Neuron (in vitro differentiated cells): Measurements from ENCODE around the gene RUBCNL.
"Not testable (repeated sequence)": the region's sequence is repeated elsewhere in the genome, so short reads cannot be mapped to it uniquely, and the experiment has no call there.

Source experiments
- H2AFZ ChIP-seq: one replicate; pipeline ENCODE4 v1.6.1; 2013; ENCODE audit warnings: low read depth, mild to moderate bottlenecking, inconsistent platforms, low read length, moderate library complexity
- H3K27me3 ChIP-seq: one replicate; pipeline ENCODE4 v1.6.1; 2013; ENCODE audit warnings: low read length; ENCODE audit not compliant: insufficient read depth
- H3K36me3 ChIP-seq: one replicate; pipeline ENCODE4 v1.6.1; 2013; ENCODE audit warnings: low read length; ENCODE audit not compliant: insufficient read depth
- H3K4me1 ChIP-seq: one replicate; pipeline ENCODE4 v1.6.1; 2013; ENCODE audit warnings: low read length; ENCODE audit not compliant: insufficient read depth
- H3K4me3 ChIP-seq: 2 replicates; pipeline ENCODE4 v1.5.1; 2013; ENCODE audit warnings: mild to moderate bottlenecking, low read length, moderate library complexity
- H3K9me3 ChIP-seq: one replicate; pipeline ENCODE4 v1.6.1; 2013; ENCODE audit warnings: low read length

RUBCNL gene

GRCh38 chr13:46388308-46388707 is 1.3 kb upstream of the RUBCNL start:
- Histone ChIP-seq H3K4me1 (peaks cover 19% of the 10 kb centered on the region), H3K27me3 (peaks cover 49% of the 10 kb centered on the region), H3K9me3 (no peaks in the 10 kb centered on the region), H3K36me3 (no peaks in the 10 kb centered on the region), H2AFZ (no peak overlapping the region), H3K4me3 (no peak overlapping the region)

- Histone ChIP-seq H3K27me3 (peaks cover 49% of the 10 kb centered on the region), H3K4me1 (peaks cover 19% of the 10 kb centered on the region)
Observed at GRCh38 chr13:46386392-46387063, 524 bp downstream of the RUBCNL start.

DNA sequence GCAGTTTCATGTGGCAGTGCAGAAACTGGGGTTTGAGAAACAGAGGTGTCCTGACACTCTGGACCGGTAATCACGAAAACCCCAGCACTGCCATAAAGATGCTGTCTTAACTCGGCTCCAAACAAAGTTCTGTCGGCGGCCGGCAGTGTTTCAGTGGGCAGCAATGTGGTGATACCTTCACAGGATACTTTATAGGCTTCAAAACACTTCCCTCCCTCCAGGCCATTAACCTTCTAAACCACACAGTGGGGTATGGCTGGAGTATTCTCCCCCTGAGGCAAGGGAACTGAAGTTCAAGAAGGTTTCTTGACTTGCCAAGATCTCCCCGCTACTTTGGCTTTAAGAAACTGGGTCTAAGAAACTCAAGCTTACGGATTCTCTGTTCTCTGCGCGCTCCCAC is 1.1 kb downstream of the RUBCNL start:
- H3K4me1 ChIP-seq, result peaks cover 19% of the 10 kb centered on the region
- no peak overlapping the region for H2AFZ ChIP-seq
- no peaks in the 10 kb centered on the region for H3K36me3 ChIP-seq
- H3K27me3 ChIP-seq, result peaks cover 49% of the 10 kb centered on the region
- no peak overlapping the region for H3K4me3 ChIP-seq
- H3K9me3 ChIP-seq, result no peaks in the 10 kb centered on the region

More at GRCh38 chr13:46386392-46387063, 524 bp downstream of the RUBCNL start:
- no peaks in the 10 kb centered on the region for H3K9me3 ChIP-seq
- H3K4me3 ChIP-seq, result peak overlapping the region; percentile 39
- H3K36me3 ChIP-seq, result no peaks in the 10 kb centered on the region
- peak overlapping the region; percentile 56 for H2AFZ ChIP-seq

GRCh38 chr13:46383383-46383782 is 3.7 kb downstream of the RUBCNL start:
- H3K27me3 ChIP-seq, result peaks cover 44% of the 10 kb centered on the region
- peaks cover 9% of the 10 kb centered on the region for H3K4me1 ChIP-seq
- H3K36me3 ChIP-seq, result no peaks in the 10 kb centered on the region
- no peaks in the 10 kb centered on the region for H3K9me3 ChIP-seq
- no peak overlapping the region for H3K4me3 ChIP-seq
- H2AFZ ChIP-seq, result no peak overlapping the region

DNA sequence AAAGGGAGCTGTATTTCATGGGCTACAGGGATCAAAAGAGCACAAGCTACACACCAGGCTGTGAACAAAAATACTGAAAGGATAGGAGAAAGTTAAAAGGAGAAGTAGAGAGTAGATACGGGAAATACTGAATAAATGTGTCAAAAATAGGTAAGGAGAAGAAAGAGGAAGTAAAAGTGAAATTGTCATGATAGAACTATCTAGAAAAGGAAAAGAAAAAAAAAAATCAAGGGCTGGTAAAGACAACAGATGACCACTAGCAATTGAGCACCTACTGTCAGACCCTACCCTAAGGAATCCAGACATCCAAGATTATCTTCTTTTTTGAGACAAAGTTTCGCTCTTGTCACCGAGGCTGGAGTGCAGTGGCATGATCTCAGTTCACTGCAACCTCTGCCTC is 4.8 kb downstream of the RUBCNL start:
- Histone ChIP-seq H2AFZ (no peak overlapping the region), H3K4me3 (no peak overlapping the region), H3K4me1 (peaks cover 7% of the 10 kb centered on the region), H3K9me3 (no peaks in the 10 kb centered on the region), H3K27me3 (peaks cover 34% of the 10 kb centered on the region), H3K36me3 (no peaks in the 10 kb centered on the region)

- Histone ChIP-seq H3K4me3 (no peak overlapping the region), H3K4me1 (no peaks in the 10 kb centered on the region), H3K27me3 (peaks cover 18% of the 10 kb centered on the region), H3K9me3 (no peaks in the 10 kb centered on the region), H2AFZ (no peak overlapping the region), H3K36me3 (no peaks in the 10 kb centered on the region)
Observed at GRCh38 chr13:46380242-46380641, 6.8 kb downstream of the RUBCNL start.

- no peaks in the 10 kb centered on the region for H3K4me1 ChIP-seq
- no peaks in the 10 kb centered on the region for H3K9me3 ChIP-seq
- H3K4me3 ChIP-seq, result no peak overlapping the region
Observed at GRCh38 chr13:46379611-46380010, 7.4 kb downstream of the RUBCNL start.

GRCh38 chr13:46378411-46378810 is 8.6 kb downstream of the RUBCNL start:
- no peak overlapping the region for H3K4me3 ChIP-seq
- no peaks in the 10 kb centered on the region for H3K27me3 ChIP-seq
- no peaks in the 10 kb centered on the region for H3K4me1 ChIP-seq
- no peaks in the 10 kb centered on the region for H3K9me3 ChIP-seq
- H2AFZ ChIP-seq, result no peak overlapping the region
- no peaks in the 10 kb centered on the region for H3K36me3 ChIP-seq

More at GRCh38 chr13:46379611-46380010, 7.4 kb downstream of the RUBCNL start:
- no peaks in the 10 kb centered on the region for H3K36me3 ChIP-seq
- H3K27me3 ChIP-seq, result peaks cover 12% of the 10 kb centered on the region
- H2AFZ ChIP-seq, result no peak overlapping the region

DNA sequence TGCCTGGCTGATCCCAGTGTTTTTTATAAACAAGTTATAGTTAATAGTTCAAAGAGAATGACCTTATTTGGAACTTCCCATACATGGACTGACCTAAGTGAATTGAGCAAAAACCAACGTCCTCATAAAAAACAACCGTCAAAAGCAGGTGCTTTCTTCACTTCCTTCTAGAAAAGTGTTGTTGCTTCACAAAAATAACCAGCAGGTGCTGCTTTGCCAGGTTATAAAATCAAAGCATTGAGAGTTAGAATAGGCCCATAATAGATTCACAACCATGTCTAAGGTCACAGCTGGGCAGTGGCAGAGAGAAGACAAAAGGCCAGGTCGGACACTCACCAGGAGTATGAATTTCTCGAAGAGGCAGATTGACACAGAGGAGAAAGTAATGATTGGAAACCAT is 9.5 kb downstream of the RUBCNL start:
- Histone ChIP-seq H3K27me3 (no peaks in the 10 kb centered on the region), H3K4me1 (no peaks in the 10 kb centered on the region), H3K9me3 (no peaks in the 10 kb centered on the region), H3K36me3 (no peaks in the 10 kb centered on the region), H3K4me3 (no peak overlapping the region), H2AFZ (no peak overlapping the region)

GRCh38 chr13:46374710-46375109 is 12.3 kb downstream of the RUBCNL start:
- H3K4me1 ChIP-seq, result no peaks in the 10 kb centered on the region
- H3K9me3 ChIP-seq, result no peaks in the 10 kb centered on the region
- H3K27me3 ChIP-seq, result no peaks in the 10 kb centered on the region
- no peaks in the 10 kb centered on the region for H3K36me3 ChIP-seq
- H3K4me3 ChIP-seq, result no peak overlapping the region
- H2AFZ ChIP-seq, result no peak overlapping the region

- no peaks in the 10 kb centered on the region for H3K27me3 ChIP-seq
- H3K9me3 ChIP-seq, result no peaks in the 10 kb centered on the region
- H3K4me1 ChIP-seq, result no peaks in the 10 kb centered on the region
- no peak overlapping the region for H2AFZ ChIP-seq
- H3K4me3 ChIP-seq, result no peak overlapping the region
- H3K36me3 ChIP-seq, result no peaks in the 10 kb centered on the region
Observed at GRCh38 chr13:46373623-46374022, 13.4 kb downstream of the RUBCNL start.

GRCh38 chr13:46372938-46373337 is 14.1 kb downstream of the RUBCNL start:
- H3K4me1 ChIP-seq, H3K36me3 ChIP-seq, H2AFZ ChIP-seq, H3K4me3 ChIP-seq, H3K27me3 ChIP-seq, H3K9me3 ChIP-seq: not testable (repeated sequence)

DNA sequence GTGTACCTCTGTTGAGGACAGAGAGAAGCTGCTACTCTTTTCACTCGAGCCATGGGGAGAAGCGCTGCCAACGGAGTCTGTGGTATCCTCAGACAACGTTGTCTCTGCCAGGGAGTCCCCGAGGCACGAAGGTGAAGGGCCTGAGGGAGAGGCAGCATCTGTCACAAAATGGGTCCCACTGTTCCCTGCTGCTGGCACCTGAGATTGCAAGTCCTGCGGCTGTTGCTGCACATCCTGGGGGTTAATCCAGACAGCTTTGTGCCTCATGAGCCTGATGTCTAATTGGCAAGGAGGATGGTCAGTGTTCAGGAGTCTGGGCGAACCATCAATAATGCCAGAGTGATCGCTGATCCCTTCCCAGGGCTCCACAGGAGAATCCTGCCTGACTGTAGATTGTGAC is 15.0 kb downstream of the RUBCNL start:
- Histone ChIP-seq H3K27me3 (no peaks in the 10 kb centered on the region), H2AFZ (no peak overlapping the region), H3K4me1 (no peaks in the 10 kb centered on the region), H3K9me3 (no peaks in the 10 kb centered on the region), H3K36me3 (no peaks in the 10 kb centered on the region), H3K4me3 (no peak overlapping the region)
